WTC11 (cell line): Measurements from ENCODE around the gene SLC8A3. TPM values are rescaled to one million over a fixed set of nuclear protein-coding genes. Genes with fewer than 3 reads are reported as not detected.

ENCODE experiments used
- ATAC-seq: fragments of 200-7000 bp; cut with Tn5 transposase; 2 replicates; pipeline ENCODE4 v1.10.0; 2021; ENCODE audit warnings: mild to moderate bottlenecking, moderate library complexity
- CTCF ChIA-PET: fragments of 300-600 bp; sonication (Branson Sonifier 250); formaldehyde crosslinking; loops from one replicate; lab custom pipeline; 2021; ENCODE audit warnings: antibody characterized with exemption; lab: Charles Lee
- POLR2A ChIA-PET: fragments of 350-600 bp; sonication (Branson Sonifier 250); formaldehyde crosslinking; loops from one replicate; lab custom pipeline; 2021; ENCODE audit warnings: antibody characterized with exemption; lab: Charles Lee
- DNase-seq: peaks from one replicate; pipeline ENCODE4 v3.0.0; 2021; ENCODE audit warnings: low spot score
- H3K27ac Mint-ChIP-seq: 2 replicates; pipeline ENCODE4 v1.8.0; 2021; ENCODE audit warnings: mixed read lengths
- H3K27me3 Mint-ChIP-seq: 2 replicates; pipeline ENCODE4 v1.8.0; 2021; ENCODE audit warnings: low read depth, mild to moderate bottlenecking, moderate library complexity, mixed read lengths
- H3K36me3 Mint-ChIP-seq: 2 replicates; pipeline ENCODE4 v1.8.0; 2021; ENCODE audit warnings: mixed read lengths
- H3K4me1 Mint-ChIP-seq: 2 replicates; pipeline ENCODE4 v1.8.0; 2022; ENCODE audit warnings: mixed read lengths
- H3K4me3 Mint-ChIP-seq: 2 replicates; pipeline ENCODE4 v1.8.0; 2021; ENCODE audit warnings: mild to moderate bottlenecking, moderate library complexity, mixed read lengths
- H3K9me3 Mint-ChIP-seq: 2 replicates; pipeline ENCODE4 v1.8.0; 2021; ENCODE audit warnings: mixed read lengths
- AR ChIP-seq: fragments of 250-450 bp; sonication (Bioruptor Pico); IDR thresholded peaks from 2 replicates; pipeline ENCODE4 v1.9.0; 2021; ENCODE audit warnings: mild to moderate bottlenecking
- ATF2 ChIP-seq: sonication (generic); formaldehyde crosslinking; IDR thresholded peaks from 2 replicates; pipeline ENCODE4 v1.8.1; 2022; ENCODE audit warnings: low read depth, missing genetic modification reagents, borderline replicate concordance
- E2F1 ChIP-seq: sonication (generic); formaldehyde crosslinking; IDR thresholded peaks from 2 replicates; pipeline ENCODE4 v1.8.0; 2022; ENCODE audit warnings: mild to moderate bottlenecking, missing genetic modification reagents
- ERG ChIP-seq: fragments of 250-450 bp; sonication (Bioruptor Pico); IDR thresholded peaks from 2 replicates; pipeline ENCODE4 v1.8.0; 2021; ENCODE audit warnings: mild to moderate bottlenecking
- ETV6 ChIP-seq: sonication (generic); formaldehyde crosslinking; IDR thresholded peaks from 2 replicates; pipeline ENCODE4 v1.8.1; 2022; ENCODE audit warnings: mild to moderate bottlenecking, missing genetic modification reagents
- GRHL2 ChIP-seq: fragments of 250-450 bp; sonication (Bioruptor Pico); IDR thresholded peaks from 2 replicates; pipeline ENCODE4 v1.8.0; 2022; ENCODE audit warnings: mild to moderate bottlenecking, moderate library complexity; ENCODE audit not compliant: insufficient replicate concordance, severe bottlenecking
- MXD4 ChIP-seq: fragments of 250-450 bp; sonication (Bioruptor Pico); IDR thresholded peaks from 2 replicates; pipeline ENCODE4 v1.8.0; 2021; ENCODE audit warnings: mild to moderate bottlenecking, moderate library complexity, borderline replicate concordance
- NFYB ChIP-seq: sonication (generic); formaldehyde crosslinking; conservative IDR thresholded peaks from 2 replicates; pipeline ENCODE4 v1.8.0; 2022; ENCODE audit warnings: low read depth, missing genetic modification reagents
- NR1H2 ChIP-seq: sonication (generic); formaldehyde crosslinking; IDR thresholded peaks from 2 replicates; pipeline ENCODE4 v1.9.0; 2021; ENCODE audit warnings: mild to moderate bottlenecking, moderate library complexity, missing genetic modification reagents
- NR3C1 ChIP-seq: sonication (generic); formaldehyde crosslinking; conservative IDR thresholded peaks from 2 replicates; pipeline ENCODE4 v1.8.1; 2023; ENCODE audit warnings: low read depth, mild to moderate bottlenecking, missing genetic modification reagents
- OVOL2 ChIP-seq: fragments of 250-450 bp; sonication (Bioruptor Pico); IDR thresholded peaks from 2 replicates; pipeline ENCODE4 v1.9.0; 2021; ENCODE audit warnings: mild to moderate bottlenecking, borderline replicate concordance
- PRRX2 ChIP-seq: fragments of 250-450 bp; sonication (Bioruptor Pico); IDR thresholded peaks from 2 replicates; pipeline ENCODE4 v1.8.0; 2021; ENCODE audit warnings: mild to moderate bottlenecking
- SMAD4 ChIP-seq: sonication (generic); formaldehyde crosslinking; IDR thresholded peaks from 2 replicates; pipeline ENCODE4 v1.8.0; 2022; ENCODE audit warnings: mild to moderate bottlenecking, missing genetic modification reagents
- SP1 ChIP-seq: sonication (generic); formaldehyde crosslinking; conservative IDR thresholded peaks from 2 replicates; pipeline ENCODE4 v1.8.1; 2022; ENCODE audit warnings: missing genetic modification reagents
- STAT6 ChIP-seq: sonication (generic); formaldehyde crosslinking; conservative IDR thresholded peaks from 2 replicates; pipeline ENCODE4 v1.8.1; 2023; ENCODE audit warnings: mild to moderate bottlenecking, low read depth, missing genetic modification reagents, moderate library complexity
- TEAD4 ChIP-seq: sonication (generic); formaldehyde crosslinking; IDR thresholded peaks from 2 replicates; pipeline ENCODE4 v1.8.0; 2022; ENCODE audit warnings: mild to moderate bottlenecking, missing genetic modification reagents
- ZNF317 ChIP-seq: sonication (generic); formaldehyde crosslinking; IDR thresholded peaks from 2 replicates; pipeline ENCODE4 v1.8.1; 2023; ENCODE audit warnings: low read depth, mild to moderate bottlenecking, moderate library complexity, missing genetic modification reagents, borderline replicate concordance
- ZNF425 ChIP-seq: fragments of 250-450 bp; sonication (Bioruptor Pico); conservative IDR thresholded peaks from 2 replicates; pipeline ENCODE4 v1.9.0; 2021; ENCODE audit warnings: mild to moderate bottlenecking
- ZSCAN18 ChIP-seq: fragments of 250-450 bp; sonication (Bioruptor Pico); IDR thresholded peaks from 2 replicates; pipeline ENCODE4 v2.1.2; 2022; ENCODE audit warnings: mild to moderate bottlenecking, moderate library complexity
- total RNA-seq: library from RNA; stranded (reverse); gene quantifications from 3 replicates; pipeline ENCODE4 v1.2.3, GENCODE V29; 2021

SLC8A3 gene
- total RNA-seq, 1 experiment from 2014 or later: 0.63 TPM

GRCh38 chr14:70139384-70139783 is 49.4 kb downstream of the SLC8A3 start:
- TF ChIP-seq PRRX2 (no peak), TEAD4 (CRISPR knock-in tag) (no peak), NR3C1 (no peak), STAT6 (CRISPR knock-in tag) (no peak), GRHL2 (CRISPR knock-in tag) (no peak), SMAD4 (CRISPR knock-in tag) (no peak), ETV6 (no peak), AR (CRISPR knock-in tag) (no peak), ATF2 (CRISPR knock-in tag) (no peak), NFYB (CRISPR knock-in tag) (no peak), ERG (CRISPR knock-in tag) (no peak), ZNF317 (CRISPR knock-in tag) (no peak), ZNF425 (CRISPR knock-in tag) (no peak), MXD4 (CRISPR knock-in tag) (no peak), SP1 (CRISPR knock-in tag) (no peak), NR1H2 (no peak), E2F1 (no peak), ZSCAN18 (CRISPR knock-in tag) (no peak), OVOL2 (CRISPR knock-in tag) (no peak)
- no peak for DNase-seq
- Mint-ChIP-seq H3K4me3 (no peak overlapping the region), H3K27me3 (no peaks in the 10 kb centered on the region), H3K4me1 (peaks cover 11% of the 10 kb centered on the region), H3K36me3 (no peaks in the 10 kb centered on the region), H3K27ac (no peak overlapping the region), H3K9me3 (no peaks in the 10 kb centered on the region)
- ChIA-PET POLR2A (no interaction called here), CTCF (no interaction called here)
- no peak for ATAC-seq
